Measurements from ENCODE around the gene SHISA6. TPM values are rescaled to one million over a fixed set of nuclear protein-coding genes. Genes with fewer than 3 reads are reported as not detected.

SHISA6 gene
- polyA plus RNA-seq, 1 donor from 2014 or later: 1.8 TPM

GRCh38 chr17:11244776-11245175 is 3.8 kb downstream of the SHISA6 start:
- Histone ChIP-seq H3K27me3 (ENCODE audit: insufficient read depth, low read depth, low read length) (peaks cover 29% of the 10 kb centered on the region), H3K4me3 (ENCODE audit: low read length) (no peak overlapping the region), H3F3A (ENCODE audit: insufficient read depth, low read length, poor library complexity, severe bottlenecking) (no peaks in the 10 kb centered on the region), H3K9me3 (ENCODE audit: low read length) (no peaks in the 10 kb centered on the region), H3K4me2 (ENCODE audit: low read length) (no peak overlapping the region), H3K9me2 (ENCODE audit: insufficient read depth, low read length) (no peaks in the 10 kb centered on the region), H3K9ac (ENCODE audit: low read length) (no peak overlapping the region), H3K79me2 (replicated peaks; ENCODE audit: insufficient read depth, low read length) (no peaks in the 10 kb centered on the region), H4K20me1 (ENCODE audit: insufficient read depth) (no peaks in the 10 kb centered on the region), H3K27ac (ENCODE audit: low read length) (no peak overlapping the region), H3K36me3 (ENCODE audit: insufficient read depth, low read length) (no peaks in the 10 kb centered on the region), H2AFZ (ENCODE audit: low read depth, low read length) (no peak overlapping the region)
- TF ChIP-seq EP300 (conservative IDR thresholded peaks at IDR 0.05; ENCODE audit: poor library complexity, severe bottlenecking) (no peak), CTCF (IDR thresholded peaks at IDR 0.05; ENCODE audit: poor library complexity, severe bottlenecking) (no peak), RAD21 (conservative IDR thresholded peaks at IDR 0.05) (no peak), SMC3 (conservative IDR thresholded peaks at IDR 0.05; ENCODE audit: poor library complexity) (no peak), POLR2AphosphoS5 (IDR thresholded peaks at IDR 0.05) (no peak), TAF1 (IDR thresholded peaks at IDR 0.05; ENCODE audit: low read depth) (no peak), REST (IDR thresholded peaks at IDR 0.05; ENCODE audit: borderline replicate concordance) (no peak), MXI1 (conservative IDR thresholded peaks at IDR 0.05; ENCODE audit: poor library complexity, severe bottlenecking) (no peak), EZH2 (IDR thresholded peaks at IDR 0.05; ENCODE audit: borderline replicate concordance, insufficient read depth, low read length, poor library complexity, severe bottlenecking) (no peak)

GRCh38 chr17:11245187-11245586 is 4.2 kb downstream of the SHISA6 start:
- Histone ChIP-seq H3F3A (ENCODE audit: insufficient read depth, low read length, poor library complexity, severe bottlenecking) (no peaks in the 10 kb centered on the region), H3K9me3 (ENCODE audit: low read length) (no peaks in the 10 kb centered on the region), H3K27ac (ENCODE audit: low read length) (no peak overlapping the region), H3K4me3 (ENCODE audit: low read length) (no peak overlapping the region), H3K4me2 (ENCODE audit: low read length) (no peak overlapping the region), H3K27me3 (ENCODE audit: insufficient read depth, low read depth, low read length) (peaks cover 25% of the 10 kb centered on the region), H3K9me2 (ENCODE audit: insufficient read depth, low read length) (no peaks in the 10 kb centered on the region), H2AFZ (ENCODE audit: low read depth, low read length) (no peak overlapping the region), H3K79me2 (replicated peaks; ENCODE audit: insufficient read depth, low read length) (no peaks in the 10 kb centered on the region), H3K9ac (ENCODE audit: low read length) (no peak overlapping the region), H3K36me3 (ENCODE audit: insufficient read depth, low read length) (no peaks in the 10 kb centered on the region), H4K20me1 (ENCODE audit: insufficient read depth) (no peaks in the 10 kb centered on the region)
- TF ChIP-seq SMC3 (conservative IDR thresholded peaks at IDR 0.05; ENCODE audit: poor library complexity): no peak
- no peak for TF ChIP-seq EP300 (conservative IDR thresholded peaks at IDR 0.05; ENCODE audit: poor library complexity, severe bottlenecking)
- TF ChIP-seq MXI1 (conservative IDR thresholded peaks at IDR 0.05; ENCODE audit: poor library complexity, severe bottlenecking): no peak
- TF ChIP-seq REST (IDR thresholded peaks at IDR 0.05; ENCODE audit: borderline replicate concordance): no peak
- TF ChIP-seq CTCF (IDR thresholded peaks at IDR 0.05; ENCODE audit: poor library complexity, severe bottlenecking): no peak
- no peak for TF ChIP-seq RAD21 (conservative IDR thresholded peaks at IDR 0.05)
- TF ChIP-seq POLR2AphosphoS5 (IDR thresholded peaks at IDR 0.05): no peak
- no peak for TF ChIP-seq EZH2 (IDR thresholded peaks at IDR 0.05; ENCODE audit: borderline replicate concordance, insufficient read depth, low read length, poor library complexity, severe bottlenecking)
